HG03521 (cell line): ENCODE results near the gene TNFRSF8.

ENCODE experiments used
- ATAC-seq: cut with Tn5 transposase; IDR thresholded peaks from one replicate; pipeline ENCODE4 v1.9.1; 2021; ENCODE audit warnings: mild to moderate bottlenecking, moderate library complexity; ENCODE audit not compliant: unreplicated experiment

TNFRSF8 gene

DNA sequence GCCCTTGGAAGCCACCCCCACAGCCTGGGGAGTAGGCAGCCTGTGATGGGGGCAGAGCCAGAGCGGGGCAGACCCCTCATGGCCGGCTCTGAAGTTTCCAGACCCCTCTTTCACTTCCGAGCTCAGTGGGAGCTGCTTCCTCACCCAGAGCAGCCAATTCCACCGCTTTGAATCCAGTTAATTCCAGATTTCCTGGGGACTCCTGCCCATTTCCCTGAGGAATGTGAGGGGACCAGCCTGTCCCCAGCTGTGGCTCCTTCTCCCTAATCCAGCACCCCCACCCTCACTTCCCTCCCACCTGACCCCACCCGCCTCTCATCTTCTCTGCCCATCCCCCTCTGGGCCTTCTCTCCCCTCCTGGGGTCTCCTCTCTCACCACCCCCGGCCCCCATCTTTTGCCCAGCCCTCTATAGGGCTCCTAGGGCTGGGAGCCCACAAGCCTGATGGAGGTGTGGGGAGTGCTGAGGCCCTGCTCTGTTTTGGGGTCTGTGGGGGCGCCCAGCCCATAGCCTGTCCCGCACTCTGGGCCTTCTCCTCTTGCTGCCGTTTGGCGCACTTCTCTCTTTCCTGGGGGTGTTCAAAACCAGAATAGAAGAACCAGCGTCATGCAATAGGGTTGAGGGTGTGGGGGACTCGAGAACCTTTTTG lies 77.5 kb downstream of the TNFRSF8 start:
- ATAC-seq: no peak

DNA sequence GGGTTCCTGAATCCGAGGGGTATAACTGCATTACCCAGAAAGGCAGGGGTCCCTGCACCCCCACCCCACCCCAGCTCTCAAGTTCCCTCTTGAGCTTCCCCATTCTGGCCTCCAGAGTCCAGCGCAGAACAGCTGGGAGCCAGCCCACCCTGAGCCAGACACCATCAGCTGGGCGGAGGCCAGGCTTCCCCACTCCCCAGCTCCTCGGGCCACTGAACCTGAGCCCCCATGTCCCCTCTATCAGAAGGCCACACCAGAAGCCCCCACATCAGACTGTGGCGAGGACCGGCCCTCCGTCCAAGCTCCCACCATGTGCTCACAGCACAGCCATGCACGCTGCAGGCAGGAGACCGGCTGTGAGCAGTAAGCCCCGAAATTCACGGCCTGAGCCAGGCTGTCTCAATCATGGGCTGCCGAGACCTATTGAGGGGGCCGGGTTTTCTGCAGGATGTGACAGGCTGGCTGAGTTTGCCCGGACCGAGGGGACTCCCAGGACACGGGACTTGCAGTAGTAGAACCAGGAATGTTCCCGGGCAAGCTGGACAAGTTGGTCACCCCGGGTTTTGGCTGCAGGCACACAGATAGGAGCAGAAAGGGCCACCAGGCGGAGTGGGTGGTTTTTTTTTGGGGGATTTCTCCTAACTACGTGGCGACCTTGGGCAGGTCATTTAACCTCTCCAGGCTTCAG lies 78.2 kb downstream of the TNFRSF8 start:
- no peak for ATAC-seq

DNA sequence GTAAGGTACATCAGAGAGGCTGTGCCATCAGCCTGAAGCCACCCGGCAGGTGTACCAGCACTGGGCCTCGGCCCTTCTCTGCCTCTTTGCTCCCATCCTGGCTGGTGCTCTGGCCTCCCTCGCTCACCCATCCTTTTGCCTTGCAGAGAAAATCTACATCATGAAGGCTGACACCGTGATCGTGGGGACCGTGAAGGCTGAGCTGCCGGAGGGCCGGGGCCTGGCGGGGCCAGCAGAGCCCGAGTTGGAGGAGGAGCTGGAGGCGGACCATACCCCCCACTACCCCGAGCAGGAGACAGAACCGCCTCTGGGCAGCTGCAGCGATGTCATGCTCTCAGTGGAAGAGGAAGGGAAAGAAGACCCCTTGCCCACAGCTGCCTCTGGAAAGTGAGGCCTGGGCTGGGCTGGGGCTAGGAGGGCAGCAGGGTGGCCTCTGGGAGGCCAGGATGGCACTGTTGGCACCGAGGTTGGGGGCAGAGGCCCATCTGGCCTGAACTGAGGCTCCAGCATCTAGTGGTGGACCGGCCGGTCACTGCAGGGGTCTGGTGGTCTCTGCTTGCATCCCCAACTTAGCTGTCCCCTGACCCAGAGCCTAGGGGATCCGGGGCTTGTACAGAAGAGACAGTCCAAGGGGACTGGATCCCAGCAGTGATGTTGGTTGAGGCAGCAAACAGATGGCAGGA lies 79.2 kb downstream of the TNFRSF8 start:
- no peak for ATAC-seq

DNA sequence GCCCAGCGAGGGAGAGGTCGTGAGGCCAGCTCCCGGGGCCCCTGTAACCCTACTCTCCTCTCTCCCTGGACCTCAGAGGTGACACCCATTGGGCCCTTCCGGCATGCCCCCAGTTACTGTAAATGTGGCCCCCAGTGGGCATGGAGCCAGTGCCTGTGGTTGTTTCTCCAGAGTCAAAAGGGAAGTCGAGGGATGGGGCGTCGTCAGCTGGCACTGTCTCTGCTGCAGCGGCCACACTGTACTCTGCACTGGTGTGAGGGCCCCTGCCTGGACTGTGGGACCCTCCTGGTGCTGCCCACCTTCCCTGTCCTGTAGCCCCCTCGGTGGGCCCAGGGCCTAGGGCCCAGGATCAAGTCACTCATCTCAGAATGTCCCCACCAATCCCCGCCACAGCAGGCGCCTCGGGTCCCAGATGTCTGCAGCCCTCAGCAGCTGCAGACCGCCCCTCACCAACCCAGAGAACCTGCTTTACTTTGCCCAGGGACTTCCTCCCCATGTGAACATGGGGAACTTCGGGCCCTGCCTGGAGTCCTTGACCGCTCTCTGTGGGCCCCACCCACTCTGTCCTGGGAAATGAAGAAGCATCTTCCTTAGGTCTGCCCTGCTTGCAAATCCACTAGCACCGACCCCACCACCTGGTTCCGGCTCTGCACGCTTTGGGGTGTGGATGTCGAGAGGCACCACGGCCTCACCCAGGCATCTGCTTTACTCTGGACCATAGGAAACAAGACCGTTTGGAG lies 80.0 kb downstream of the TNFRSF8 start:
- ATAC-seq: no peak

DNA sequence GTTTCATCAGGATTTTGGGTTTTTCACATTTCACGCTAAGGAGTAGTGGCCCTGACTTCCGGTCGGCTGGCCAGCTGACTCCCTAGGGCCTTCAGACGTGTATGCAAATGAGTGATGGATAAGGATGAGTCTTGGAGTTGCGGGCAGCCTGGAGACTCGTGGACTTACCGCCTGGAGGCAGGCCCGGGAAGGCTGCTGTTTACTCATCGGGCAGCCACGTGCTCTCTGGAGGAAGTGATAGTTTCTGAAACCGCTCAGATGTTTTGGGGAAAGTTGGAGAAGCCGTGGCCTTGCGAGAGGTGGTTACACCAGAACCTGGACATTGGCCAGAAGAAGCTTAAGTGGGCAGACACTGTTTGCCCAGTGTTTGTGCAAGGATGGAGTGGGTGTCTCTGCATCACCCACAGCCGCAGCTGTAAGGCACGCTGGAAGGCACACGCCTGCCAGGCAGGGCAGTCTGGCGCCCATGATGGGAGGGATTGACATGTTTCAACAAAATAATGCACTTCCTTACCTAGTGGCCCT lies 80.6 kb downstream of the TNFRSF8 start:
- ATAC-seq: no peak

DNA sequence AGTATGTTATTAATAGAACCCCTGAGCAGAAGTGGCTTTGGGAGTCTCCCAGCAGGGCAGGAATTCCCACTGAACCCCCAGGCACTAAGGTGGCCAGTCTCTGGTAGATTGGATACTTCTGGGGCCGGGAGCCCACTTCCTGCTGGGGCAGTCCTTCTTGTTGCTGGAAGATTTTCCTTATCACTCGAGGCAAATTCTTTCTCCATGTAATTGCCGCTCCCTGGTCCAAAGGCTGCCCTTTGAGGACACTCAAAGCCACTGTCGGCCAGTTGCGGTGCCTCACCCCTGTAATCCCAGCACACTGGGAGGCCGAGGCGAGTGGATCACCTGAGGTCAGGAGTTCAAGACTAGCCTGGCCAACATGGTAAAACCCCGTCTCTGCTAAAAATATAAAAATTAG lies 81.1 kb downstream of the TNFRSF8 start:
- no peak for ATAC-seq

DNA sequence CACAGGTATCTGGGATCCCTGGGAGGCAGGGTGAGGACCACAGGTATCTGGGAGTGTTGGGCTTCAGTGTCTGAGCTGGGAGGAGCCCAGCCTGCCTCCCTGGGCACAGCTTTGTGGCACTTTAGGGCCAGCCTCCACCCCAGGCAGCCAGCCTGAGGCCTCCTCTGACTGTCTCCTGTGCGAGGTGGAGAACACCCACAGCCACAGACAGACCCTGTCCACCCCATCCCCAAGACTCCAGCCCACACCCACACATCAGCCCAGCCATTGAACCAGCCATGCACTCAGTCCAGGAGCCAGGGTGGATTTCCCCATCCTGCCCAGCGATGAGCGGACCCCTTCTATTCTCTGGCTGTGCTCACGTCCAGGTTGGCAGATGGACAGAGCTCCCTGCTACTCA lies 81.9 kb downstream of the TNFRSF8 start:
- ATAC-seq: no peak

DNA sequence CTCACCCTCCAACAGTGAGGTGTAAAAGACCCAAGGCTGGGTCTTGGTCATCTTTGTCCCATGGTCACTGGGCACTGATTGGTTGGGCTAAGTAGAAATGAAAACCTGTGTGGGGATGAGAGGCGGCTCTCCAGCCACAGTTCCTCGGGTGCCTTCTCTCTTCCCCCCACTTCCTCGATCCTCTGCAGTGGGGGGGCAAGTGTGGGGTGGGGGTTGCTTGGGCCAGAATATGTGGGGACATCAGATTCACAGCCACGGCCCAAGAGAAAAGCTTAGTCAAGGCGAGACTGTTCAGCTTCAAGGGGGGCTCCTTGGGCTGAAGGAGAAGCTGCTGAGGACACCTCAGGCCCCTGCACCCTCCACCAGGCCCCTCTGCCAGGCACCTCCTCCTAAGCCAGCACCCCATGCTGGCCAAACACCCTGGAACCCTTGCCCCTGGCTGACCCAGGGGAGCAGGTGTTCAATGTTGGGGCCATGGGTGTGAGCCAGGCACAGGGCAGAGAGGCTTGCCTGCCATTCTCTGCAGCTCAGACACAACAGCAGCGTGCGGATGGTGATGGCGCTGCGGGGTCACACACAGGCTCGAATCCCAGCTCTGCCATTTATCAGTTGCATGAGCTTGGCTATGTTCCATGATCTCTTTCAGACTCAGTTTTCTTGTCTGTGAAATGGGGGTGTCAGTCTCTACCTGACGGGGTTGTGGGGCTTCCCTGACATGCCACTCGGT lies 82.7 kb downstream of the TNFRSF8 start:
- ATAC-seq: no peak

DNA sequence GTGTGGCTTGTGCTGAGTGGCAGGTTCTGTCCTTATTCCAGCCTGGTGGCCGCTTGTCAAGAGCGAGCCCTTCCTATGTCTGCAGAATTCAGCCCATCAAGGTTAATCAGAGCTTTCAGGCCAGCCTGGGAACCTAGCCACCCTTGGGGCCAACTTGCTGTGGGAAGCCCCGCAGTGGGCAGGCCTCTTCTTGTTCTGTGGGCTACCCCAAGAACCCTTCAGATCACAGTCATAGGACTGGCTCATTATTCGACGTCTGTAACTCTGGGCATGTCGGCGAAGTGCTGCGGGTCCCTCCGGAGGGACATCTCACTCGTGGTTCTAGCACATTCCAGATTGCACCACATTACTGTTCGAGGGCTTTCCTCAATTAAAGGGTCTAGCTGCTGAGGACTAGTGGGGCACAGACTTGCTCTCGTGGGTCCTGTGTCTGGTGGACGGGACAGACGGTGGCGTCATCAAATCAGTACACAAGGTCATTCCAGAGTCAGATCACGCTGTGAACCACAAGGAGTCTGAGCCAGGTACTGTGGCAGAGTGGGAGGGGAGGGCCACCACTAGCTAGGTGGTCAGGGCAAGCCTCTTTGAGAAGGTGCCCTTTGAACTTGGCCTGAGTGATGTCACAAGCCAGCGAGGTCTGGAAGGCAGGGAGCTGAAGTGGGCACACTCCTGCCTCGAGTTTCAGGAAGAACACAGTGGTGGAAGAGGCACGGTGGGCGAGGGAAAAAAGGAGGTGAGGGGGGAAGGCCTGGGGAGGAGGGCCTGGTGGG lies 83.4 kb downstream of the TNFRSF8 start:
- ATAC-seq: no peak

DNA sequence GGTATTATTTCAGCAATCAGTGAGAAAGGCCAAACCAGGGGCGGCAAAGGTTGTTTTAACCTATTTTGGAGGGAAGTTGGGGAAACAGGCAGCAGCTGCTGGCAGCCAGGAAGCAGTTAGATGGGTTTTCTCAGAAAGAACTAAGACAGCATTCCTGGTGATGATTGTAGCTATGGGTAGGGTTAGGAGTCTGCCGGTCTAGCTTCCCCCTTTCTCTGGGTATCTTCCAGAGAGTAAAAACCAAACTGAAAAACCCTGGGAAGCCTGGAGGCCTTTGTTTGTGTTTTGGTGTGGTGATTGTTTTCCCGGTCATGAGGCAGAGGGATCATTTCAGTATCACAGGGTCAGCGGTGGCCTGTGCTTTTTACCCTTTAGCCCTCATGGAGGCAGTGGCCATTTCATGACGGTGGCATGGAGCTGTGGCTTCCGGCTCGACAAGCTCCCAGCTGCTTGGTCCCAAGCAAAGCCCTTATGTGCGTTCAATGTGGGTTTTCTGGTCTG lies 84.1 kb downstream of the TNFRSF8 start:
- ATAC-seq: no peak

DNA sequence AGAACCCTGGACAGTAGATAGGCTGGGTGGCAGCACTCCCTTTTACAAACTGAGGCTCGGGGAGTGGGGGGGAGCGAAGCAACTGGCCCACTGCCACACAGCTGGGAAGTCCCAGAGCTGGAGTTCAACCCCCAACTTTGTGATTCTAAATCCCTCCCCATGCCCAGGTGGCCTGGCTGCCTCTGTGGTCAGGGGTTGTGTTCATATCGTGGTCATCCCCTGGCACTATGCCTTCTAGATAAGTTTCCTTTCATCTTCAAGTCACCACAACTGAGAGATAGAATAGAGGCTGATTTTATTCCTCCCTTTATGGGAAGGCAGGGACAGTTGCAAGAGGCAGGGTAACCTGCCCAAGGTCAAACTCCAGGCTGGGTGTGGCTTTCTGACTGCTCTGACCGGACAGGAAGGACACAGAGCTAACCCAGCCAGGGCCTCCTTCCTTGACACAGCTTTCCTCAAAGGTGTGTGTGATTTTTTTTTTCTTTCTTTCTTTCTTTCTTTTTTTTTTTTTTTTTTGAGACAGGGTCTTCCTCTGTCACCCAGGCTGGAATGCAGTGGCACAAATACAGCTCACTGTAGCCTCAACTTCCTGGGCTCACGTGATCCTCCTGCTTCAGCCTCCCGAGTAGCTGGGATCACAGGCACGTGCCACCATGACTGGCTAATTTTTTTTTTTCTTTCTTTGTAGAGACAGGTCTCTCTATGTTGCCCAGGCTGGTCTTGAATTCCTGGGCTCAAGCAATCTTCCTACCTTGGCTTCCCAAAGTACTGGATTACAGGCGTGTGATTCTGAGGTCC lies 85.3 kb downstream of the TNFRSF8 start:
- ATAC-seq: no peak

DNA sequence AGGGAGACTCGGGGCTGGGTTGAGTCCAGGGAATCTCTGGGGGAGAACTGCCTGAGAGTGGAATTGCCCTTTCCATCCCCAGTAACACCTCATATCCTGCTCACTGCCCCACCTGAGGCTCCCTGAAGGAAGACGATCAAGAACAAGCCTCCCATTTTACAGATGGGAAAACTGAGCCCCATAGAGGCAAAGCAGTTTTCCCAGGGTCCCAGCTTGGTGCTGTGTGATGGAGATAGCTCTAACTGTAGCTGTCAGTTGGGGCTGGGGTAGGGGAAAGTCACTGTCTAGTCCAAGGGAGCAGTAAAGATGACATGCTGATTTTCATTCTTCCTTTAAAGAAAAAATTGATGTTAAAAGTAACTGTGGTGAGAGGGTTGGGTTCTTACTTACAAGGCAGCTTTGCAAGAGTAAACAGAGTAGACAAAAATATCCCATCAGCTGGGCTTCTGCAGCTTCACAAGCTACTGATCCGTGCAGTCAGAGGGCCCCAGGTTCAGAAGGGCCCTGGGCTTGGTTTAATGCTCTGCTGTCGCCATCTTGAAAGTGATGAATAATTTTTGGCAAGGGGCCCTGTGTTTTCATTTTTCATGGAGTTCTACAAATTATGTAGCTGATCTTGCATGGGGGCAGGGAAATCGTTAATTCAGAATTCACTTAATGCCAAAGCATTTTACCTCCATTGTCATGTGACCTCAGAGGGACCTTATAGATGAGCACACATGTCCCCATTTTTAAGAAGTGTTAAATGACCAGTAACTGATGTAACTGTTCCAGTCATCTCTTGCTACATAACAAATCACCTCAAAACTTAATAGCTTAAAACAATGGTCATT lies 86.1 kb downstream of the TNFRSF8 start:
- ATAC-seq: no peak

DNA sequence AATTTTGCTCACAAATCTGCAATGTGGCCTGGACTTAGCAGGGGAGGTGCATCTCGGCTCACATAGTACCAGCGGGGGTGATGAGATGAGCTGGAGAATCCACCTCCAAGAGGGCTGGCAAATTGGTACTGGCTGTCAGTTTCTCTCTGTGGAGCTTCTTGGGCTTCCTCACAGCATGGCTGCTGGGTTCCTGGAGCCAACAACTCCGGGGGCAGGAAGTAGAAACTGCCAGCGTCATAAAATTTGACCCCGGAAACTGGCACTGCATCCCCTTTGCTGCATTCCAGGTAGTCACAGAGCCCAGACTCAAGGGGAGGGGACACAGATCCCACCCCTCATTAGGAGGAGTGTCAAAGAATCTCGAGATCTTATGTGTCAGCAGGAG lies 86.7 kb downstream of the TNFRSF8 start:
- ATAC-seq: no peak

DNA sequence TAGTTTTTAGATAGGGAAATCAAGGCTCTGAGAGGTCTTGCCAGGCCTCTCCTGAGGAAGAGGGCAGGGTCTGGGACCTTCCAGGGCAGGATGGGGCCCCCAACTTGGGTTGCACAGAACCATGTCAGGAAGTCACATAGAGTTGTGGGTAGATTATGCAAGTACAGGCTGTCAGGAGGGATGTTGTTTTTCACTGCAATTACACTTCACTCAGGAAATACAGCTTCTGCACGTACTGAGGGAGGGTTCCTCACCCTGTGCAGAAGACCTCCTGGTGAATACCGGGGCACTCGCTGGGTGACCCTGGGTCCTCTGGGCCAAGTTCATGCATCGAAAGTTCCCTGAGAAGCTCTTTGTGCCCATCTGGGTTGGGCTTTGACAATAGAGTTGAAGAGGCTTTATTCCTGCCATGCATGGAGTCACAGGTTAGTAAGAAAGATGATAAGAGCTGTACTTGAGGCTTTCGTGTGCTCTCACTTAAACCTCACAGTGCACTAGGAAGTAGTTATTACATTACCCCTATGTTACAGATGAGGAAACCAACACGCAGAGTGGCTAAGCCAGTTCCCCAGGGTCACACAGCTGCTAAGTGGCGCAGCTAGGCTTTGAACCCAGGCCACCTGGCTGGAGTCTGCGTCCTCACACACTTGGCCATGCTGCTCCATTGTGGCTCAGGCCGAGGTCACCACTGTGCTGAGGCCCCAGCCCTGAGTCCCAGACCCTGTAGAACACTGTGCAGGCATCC lies 87.5 kb downstream of the TNFRSF8 start:
- ATAC-seq: no peak

DNA sequence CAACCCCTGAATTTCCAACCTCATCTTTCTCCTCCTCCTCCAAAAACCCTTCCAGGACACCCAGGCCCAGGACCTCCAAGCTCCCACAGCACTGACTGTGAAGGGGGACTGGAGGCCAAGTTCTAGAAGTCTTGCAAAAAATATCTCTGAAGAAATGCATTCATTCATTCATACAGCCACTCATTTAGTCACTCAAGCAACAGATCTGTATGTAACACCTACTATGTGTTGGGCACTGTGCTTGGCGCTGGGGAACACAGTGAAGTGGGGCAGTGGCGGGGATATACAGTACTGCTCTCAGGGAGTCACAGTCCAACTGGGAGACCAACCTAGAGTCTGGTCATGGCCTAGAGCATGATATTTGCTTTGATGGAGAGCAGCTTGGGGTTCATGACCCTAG lies 88.4 kb downstream of the TNFRSF8 start:
- no peak for ATAC-seq

DNA sequence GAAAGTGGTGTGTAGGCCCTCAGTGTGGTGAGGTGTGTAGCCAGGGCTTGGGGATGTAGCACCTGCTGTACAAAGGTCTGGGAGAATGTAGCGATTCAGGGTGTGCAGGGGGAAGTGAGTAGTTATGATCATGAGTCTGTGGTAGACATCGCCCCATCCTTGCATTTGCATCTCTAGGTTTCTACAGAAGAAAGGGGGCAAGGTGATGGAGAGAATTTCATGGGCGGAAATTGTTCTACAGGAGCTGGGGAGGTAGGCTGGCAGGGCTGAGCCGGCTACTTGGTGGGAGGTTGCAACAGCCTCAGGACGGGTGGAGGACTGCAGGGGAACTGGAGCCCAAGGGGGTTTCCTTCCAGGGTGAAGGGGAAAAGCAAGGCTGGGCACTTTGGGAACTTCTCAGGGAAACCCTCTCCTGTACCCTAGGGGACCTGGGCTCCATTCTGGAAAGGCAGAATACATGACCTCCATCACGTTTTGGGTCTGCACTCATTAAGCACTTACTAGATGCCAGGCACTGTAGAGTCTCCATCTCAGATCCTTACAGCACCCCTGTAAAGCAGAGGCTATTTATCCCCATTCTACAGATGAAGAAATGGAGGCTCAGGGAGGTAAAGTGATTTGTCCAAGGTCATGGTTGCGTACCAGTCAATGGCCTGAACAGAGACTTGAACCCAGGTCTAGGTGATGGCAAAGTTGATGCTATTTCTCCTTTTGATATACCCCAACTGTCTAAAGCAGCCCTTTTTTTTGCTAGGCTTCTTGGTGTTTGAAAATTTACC lies 89.2 kb downstream of the TNFRSF8 start:
- peak; percentile 68 for ATAC-seq
